ENCODE data around the gene TMEM167A.
A peak's percentile ranks its signal among the peaks of the same experiment; 100 is the strongest.
"Not testable (repeated sequence)": the region's sequence is repeated elsewhere in the genome, so short reads cannot be mapped to it uniquely, and the experiment has no call there.

Gene TMEM167A

DNA sequence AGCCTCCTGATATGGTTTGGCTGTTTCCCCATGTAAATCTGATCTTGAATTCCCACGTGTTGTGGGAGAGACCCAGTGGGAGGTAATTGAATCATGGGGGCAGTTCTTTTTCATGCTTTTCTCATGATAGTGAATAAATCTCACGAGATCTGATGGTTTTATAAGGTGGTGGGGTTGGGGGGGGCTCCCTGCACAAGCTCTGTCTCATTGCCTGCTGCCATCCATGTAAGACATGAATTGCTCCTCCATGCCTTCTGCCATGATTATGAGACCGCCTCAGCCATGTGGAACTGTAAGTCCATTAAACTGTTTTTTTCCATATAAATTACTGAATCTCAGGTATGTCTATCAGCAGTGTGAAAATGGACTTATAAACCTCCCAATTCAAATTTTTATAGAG lies 13.0 kb upstream of the TMEM167A start:
- DNase-seq (ENCODE audit: low read depth in 2 of 2) = no peak

- no peak for DNase-seq (ENCODE audit: low read depth in 2 of 2)
Measured at GRCh38 chr5:83085106-83085505, 7.9 kb upstream of the TMEM167A start.

GRCh38 chr5:83084336-83084735 lies 7.1 kb upstream of the TMEM167A start:
- DNase-seq (ENCODE audit: low read depth in 2 of 2) = no peak

DNA sequence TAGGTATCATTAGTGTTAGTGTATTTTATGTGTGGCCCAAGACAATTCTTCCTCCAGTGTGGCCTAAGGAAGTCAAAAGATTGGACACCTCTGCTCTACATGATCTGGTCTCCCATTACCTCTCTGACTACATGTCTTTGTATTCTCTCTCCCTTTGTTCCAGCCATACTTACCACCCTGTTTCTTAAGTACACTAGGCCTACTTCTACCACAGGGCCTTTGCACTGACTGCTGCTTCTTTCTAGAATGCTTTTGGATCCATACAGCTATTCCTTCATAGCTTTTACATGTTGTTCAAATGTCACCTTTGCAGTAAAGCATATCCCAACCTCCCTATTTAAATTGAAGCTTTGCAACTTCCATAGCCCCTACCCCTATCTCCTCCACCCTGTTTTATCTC lies 5.6 kb upstream of the TMEM167A start:
- DNase-seq (ENCODE audit: low read depth in 2 of 2) = no peak

- peak in 1 of 2 donors; percentile 1 for DNase-seq (ENCODE audit: low read depth in 2 of 2)
Measured at GRCh38 chr5:83077662-83078261, 568 bp upstream of the TMEM167A start.

GRCh38 chr5:83072966-83073365 lies 4.2 kb downstream of the TMEM167A start:
- DNase-seq (ENCODE audit: low read depth in 2 of 2) = no peak

- no peak for DNase-seq (ENCODE audit: low read depth in 2 of 2)
Measured at GRCh38 chr5:83071286-83072051, 5.7 kb downstream of the TMEM167A start.

GRCh38 chr5:83069096-83069799 lies 7.9 kb downstream of the TMEM167A start:
- DNase-seq (ENCODE audit: low read depth in 2 of 2) = no peak

- DNase-seq (ENCODE audit: low read depth in 2 of 2) = not testable (repeated sequence)
Measured at GRCh38 chr5:83067377-83067776, 9.8 kb downstream of the TMEM167A start.

DNA sequence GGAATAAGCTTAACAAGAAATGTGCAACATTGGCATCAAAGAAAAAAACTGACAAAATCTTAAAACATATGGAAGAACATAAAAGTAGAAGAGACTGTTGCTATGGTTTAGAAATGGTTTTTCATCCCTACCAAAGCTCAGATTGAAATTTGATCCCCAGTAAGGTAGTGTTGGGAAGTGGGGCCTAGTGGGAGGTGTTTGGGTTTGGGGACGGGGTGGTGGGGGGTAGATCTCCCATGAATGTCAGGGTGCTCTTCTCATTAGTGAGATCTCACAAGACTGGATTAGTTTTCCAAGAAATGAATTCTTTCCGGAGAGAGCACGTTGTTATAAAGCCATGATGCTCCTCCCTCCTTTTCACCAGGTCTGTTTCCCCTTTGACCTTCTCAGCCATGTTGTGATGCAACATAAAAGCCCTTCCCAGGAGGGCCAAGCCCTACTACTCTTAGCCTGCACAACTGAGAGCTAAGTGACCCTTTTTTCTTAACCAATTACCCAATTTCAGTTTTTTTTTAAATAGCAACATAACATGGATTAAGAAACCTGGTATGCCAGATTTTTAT lies 10.6 kb downstream of the TMEM167A start:
- DNase-seq (ENCODE audit: low read depth in 2 of 2) = no peak

DNA sequence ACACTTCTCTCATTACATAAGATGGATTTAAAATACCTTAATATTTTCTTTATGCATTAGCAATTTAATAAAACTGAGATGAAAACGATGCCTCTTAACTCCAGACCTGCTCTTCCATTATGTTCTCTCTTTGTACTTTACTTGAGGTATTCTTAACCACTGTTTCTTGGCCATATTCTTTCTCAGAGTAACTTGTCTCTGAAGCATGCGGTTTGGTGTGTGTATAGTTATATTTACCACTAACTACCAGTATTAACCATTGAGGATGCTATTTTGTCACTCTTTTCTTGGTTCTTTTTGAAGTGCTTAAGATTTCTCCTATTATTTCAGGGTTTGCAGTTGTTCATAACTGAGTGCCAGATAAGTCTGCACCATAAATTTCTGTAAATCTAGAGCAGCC lies 17.9 kb downstream of the TMEM167A start:
- no peak for DNase-seq (ENCODE audit: low read depth in 2 of 2)

- no peak for DNase-seq (ENCODE audit: low read depth in 2 of 2)
Measured at GRCh38 chr5:83058726-83059125, 18.5 kb downstream of the TMEM167A start.

- DNase-seq (ENCODE audit: low read depth in 2 of 2) = no peak
Measured at GRCh38 chr5:83055166-83055565, 22.0 kb downstream of the TMEM167A start.

DNA sequence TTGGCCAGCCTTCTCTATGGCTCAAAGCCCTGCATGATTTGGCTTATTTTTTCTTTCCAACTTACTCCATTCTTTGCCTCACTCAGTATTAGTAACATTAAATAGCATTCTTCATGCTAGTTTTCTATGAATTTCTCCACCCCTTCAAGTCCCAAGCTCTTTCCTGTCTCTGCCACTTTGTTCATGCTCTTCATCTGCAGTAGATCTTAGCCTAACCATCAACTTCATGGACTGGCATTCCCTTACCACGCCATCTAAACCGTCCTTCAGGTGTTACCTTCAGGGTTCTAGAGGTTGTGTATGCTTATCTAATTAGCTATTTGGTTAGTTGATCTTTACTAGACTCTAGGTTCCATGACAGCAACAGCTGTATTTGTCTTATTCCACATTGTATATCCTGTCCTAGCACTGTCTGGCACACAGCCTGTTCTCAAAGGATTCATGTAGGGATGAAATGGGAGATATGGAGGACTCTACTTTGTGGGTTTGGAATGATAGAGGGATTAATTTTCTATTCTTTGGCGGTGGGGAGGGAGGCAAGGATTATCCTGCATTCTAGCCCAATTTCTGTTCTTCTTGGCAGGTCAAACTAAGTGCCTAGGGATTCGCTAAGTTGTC lies 26.4 kb downstream of the TMEM167A start:
- no peak for DNase-seq (ENCODE audit: low read depth in 2 of 2)

DNA sequence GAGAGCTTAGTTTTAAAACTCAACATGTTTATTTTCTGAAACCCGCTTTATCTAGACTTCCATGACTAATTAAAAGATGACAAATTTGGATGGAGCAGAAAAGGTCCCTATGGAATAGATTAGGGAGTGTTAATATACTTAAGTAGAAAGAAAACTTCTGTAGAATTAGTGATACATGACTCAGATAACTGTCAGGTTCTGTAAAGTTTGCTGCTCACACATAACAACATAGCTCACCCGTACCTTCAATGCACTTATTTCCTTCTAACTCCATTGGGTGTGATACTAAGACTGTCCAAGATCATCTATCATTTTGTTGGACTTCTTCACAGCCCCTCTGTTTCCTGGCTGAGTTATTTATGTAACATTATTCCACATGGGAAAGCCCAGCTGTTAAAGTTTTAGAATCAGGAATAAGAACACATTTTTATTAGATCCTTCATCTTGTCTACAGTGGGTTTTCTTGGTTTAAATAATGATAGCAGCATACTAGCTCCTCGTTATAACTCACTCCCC lies 27.8 kb downstream of the TMEM167A start:
- DNase-seq (ENCODE audit: low read depth in 2 of 2) = no peak

GRCh38 chr5:83048811-83049210 lies 28.4 kb downstream of the TMEM167A start:
- DNase-seq (ENCODE audit: low read depth in 2 of 2) = no peak

DNA sequence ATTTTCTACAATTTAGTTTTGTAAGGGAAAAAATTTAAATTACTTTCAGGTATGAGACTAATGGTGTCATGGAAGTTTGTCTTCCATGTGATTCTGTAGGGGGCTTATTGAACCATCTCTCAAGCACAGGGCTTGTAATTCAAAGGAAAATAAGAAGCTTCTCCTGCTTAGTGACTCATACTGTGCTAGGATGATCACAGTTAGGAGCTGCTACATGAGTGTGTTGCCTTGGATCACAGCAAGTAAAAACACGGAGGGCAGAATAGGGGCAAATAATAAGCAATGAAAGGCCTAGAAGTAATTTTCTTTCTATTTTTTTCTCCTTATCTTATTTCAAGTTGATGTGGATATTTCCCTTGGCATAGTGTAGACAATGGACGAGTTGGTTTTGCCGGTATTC lies 28.9 kb downstream of the TMEM167A start:
- no peak for DNase-seq (ENCODE audit: low read depth in 2 of 2)

- no peak for DNase-seq (ENCODE audit: low read depth in 2 of 2)
Measured at GRCh38 chr5:83044926-83045325, 32.3 kb downstream of the TMEM167A start.

GRCh38 chr5:83042507-83042906 lies 34.7 kb downstream of the TMEM167A start:
- DNase-seq (ENCODE audit: low read depth in 2 of 2) = no peak

DNA sequence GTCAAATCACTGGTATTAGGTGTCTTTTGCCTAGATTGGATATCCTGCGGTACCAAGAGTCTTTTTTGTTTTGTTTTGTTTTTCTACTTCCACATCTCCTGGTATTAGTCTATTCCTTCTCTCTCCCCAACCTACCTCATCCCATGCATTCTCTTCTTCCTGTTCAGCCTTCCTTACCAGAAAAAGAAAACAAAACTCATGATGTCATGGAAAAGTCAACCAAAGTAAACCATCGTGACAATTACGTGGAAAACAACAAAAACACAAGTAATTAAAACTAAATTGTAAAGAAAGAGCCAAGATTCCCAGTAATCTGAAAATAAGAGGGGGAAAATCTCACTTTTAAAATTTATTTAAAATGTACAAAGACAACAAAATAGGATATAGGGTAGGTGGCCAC lies 38.3 kb downstream of the TMEM167A start:
- no peak for DNase-seq (ENCODE audit: low read depth in 2 of 2)

DNA sequence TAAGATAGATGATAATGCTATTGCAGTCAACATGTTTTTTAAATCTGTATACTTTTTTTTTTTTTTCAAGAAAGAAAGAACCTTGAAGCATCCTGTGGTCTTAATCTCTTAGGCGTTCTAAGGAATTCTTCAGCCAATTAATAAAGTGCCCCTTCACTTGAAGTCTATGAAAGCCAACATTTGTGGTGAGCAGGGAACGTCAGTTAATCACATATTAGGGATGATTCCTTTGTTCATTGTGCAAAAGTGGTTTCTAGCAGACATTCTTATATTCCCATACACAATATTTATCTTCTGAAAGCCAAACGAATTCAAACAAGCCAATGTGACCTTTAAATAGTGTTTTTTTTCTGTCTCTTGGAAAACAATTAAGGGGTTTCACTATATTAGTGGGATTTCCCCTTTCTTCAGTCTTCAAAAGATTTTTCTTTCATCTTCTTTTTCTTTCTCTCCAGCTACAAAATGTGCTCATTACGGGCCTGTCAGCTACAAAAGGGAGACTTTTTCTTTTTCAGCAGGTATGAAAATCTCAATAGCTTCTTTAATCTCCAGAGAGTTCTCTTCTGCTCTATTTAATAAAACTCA lies 40.1 kb downstream of the TMEM167A start:
- DNase-seq (ENCODE audit: low read depth in 2 of 2) = no peak

Data from stimulated activated CD4-positive, alpha-beta T cell treated with anti-CD3 and anti-CD28 coated beads, Interleukin-4, amount 100 ng/mL, for 48 hours (primary cell).